IMR-90 (cell line): ENCODE measurements around the gene NPEPL1. TPM values are rescaled to one million over a fixed set of nuclear protein-coding genes. Genes with fewer than 3 reads are reported as not detected.
"Not testable (repeated sequence)": the region's sequence is repeated elsewhere in the genome, so short reads cannot be mapped to it uniquely, and the experiment has no call there.

Experiments used
- ATAC-seq: fragments of 200-7000 bp; cut with Tn5 transposase; 2 replicates; pipeline ENCODE4 v1.9.1; 2020; ENCODE audit warnings: low read depth, mild to moderate bottlenecking, moderate library complexity
- BruUV-seq: library from RNA; stranded (reverse); fragments of 400-500 nt; replicated peaks from 2 replicates; lab custom pipeline; 2021; lab: Mats Ljungman, UMichigan
- CTCF ChIA-PET: fragments of 300-600 bp; formaldehyde crosslinking; extraction: SDS; loops from one replicate; lab custom pipeline; 2021; ENCODE audit warnings: antibody characterized with exemption; lab: Yijun Ruan, JAX
- POLR2A ChIA-PET: fragments of 300-600 bp; sonication (Branson Sonifier 250); formaldehyde crosslinking; loops from one replicate; lab custom pipeline; 2022; ENCODE audit warnings: antibody characterized with exemption; ENCODE audit not compliant: unreplicated experiment; lab: Charles Lee
- DNase-seq: peaks from one replicate; pipeline ENCODE4 v3.0.0; 2013
- H2AFZ ChIP-seq: replicated peaks from 2 replicates; pipeline ENCODE3; 2013; ENCODE audit warnings: low read length, mild to moderate bottlenecking; ENCODE audit not compliant: poor library complexity
- H2AK5ac ChIP-seq: 2 replicates; pipeline ENCODE4 v1.6.1; 2013; ENCODE audit warnings: low read depth, low read length, inconsistent platforms
- H2AK9ac ChIP-seq: replicated peaks from 2 replicates; pipeline ENCODE3; 2013; ENCODE audit warnings: mild to moderate bottlenecking, low read depth, low read length, moderate library complexity; ENCODE audit not compliant: poor library complexity
- H2BK120ac ChIP-seq: 2 replicates; pipeline ENCODE4 v1.6.1; 2013; ENCODE audit warnings: low read depth, low read length, inconsistent platforms
- H2BK15ac ChIP-seq: 3 replicates; pipeline ENCODE4 v1.6.1; 2013; ENCODE audit warnings: low read depth, low read length, inconsistent platforms
- H2BK20ac ChIP-seq: 2 replicates; pipeline ENCODE4 v1.6.1; 2013; ENCODE audit warnings: low read depth, mild to moderate bottlenecking, inconsistent platforms, low read length, moderate library complexity
- H2BK5ac ChIP-seq: 2 replicates; pipeline ENCODE4 v1.6.1; 2013; ENCODE audit warnings: mild to moderate bottlenecking, low read depth, low read length, inconsistent platforms; ENCODE audit not compliant: poor library complexity, severe bottlenecking
- H3K14ac ChIP-seq: replicated peaks from 2 replicates; pipeline ENCODE4 v1.6.1; 2013; ENCODE audit warnings: low read depth, low read length, inconsistent platforms
- H3K18ac ChIP-seq: 2 replicates; pipeline ENCODE4 v1.6.1; 2013; ENCODE audit warnings: low read depth, low read length, control low read depth
- H3K23ac ChIP-seq: 2 replicates; pipeline ENCODE4 v1.6.1; 2013; ENCODE audit warnings: low read depth, low read length, inconsistent platforms
- H3K27ac ChIP-seq: 2 replicates; pipeline ENCODE4 v1.5.1; 2013; ENCODE audit warnings: mild to moderate bottlenecking, control low read depth, low read length; ENCODE audit not compliant: insufficient read depth
- H3K27me3 ChIP-seq: 2 replicates; pipeline ENCODE4 v1.6.1; 2013; ENCODE audit warnings: low read length; ENCODE audit not compliant: control insufficient read depth, insufficient read depth
- H3K36me3 ChIP-seq: 2 replicates; pipeline ENCODE4 v1.6.1; 2013; ENCODE audit warnings: low read length, mixed read lengths; ENCODE audit not compliant: control insufficient read depth, insufficient read depth
- H3K4ac ChIP-seq: 2 replicates; pipeline ENCODE4 v1.6.1; 2013; ENCODE audit warnings: low read depth, low read length, inconsistent platforms
- H3K4me1 ChIP-seq: 2 replicates; pipeline ENCODE4 v1.6.1; 2013; ENCODE audit warnings: low read length, mixed read lengths; ENCODE audit not compliant: control insufficient read depth, insufficient read depth
- H3K4me2 ChIP-seq: 2 replicates; pipeline ENCODE4 v1.6.1; 2013; ENCODE audit warnings: low read depth, mild to moderate bottlenecking, control low read depth, low read length, moderate library complexity
- H3K4me3 ChIP-seq: 2 replicates; pipeline ENCODE4 v1.5.1; 2013; ENCODE audit warnings: low read depth, mild to moderate bottlenecking, control low read depth, low read length, moderate library complexity; ENCODE audit not compliant: insufficient read depth
- H3K56ac ChIP-seq: 2 replicates; pipeline ENCODE4 v1.6.1; 2013; ENCODE audit warnings: low read length, inconsistent platforms; ENCODE audit not compliant: insufficient read depth; ENCODE audit errors: extremely low read depth
- H3K79me1 ChIP-seq, 2 experiments: 2 replicates each; pipeline ENCODE4 v1.6.1; 2013; ENCODE audit warnings: low read length in 2 of 2, inconsistent platforms in 1 of 2, low read depth in 1 of 2
- H3K9ac ChIP-seq: 2 replicates; pipeline ENCODE4 v1.6.1; 2013; ENCODE audit warnings: low read depth, low read length, control low read depth
- H3K9me1 ChIP-seq: 2 replicates; pipeline ENCODE4 v1.6.1; 2013; ENCODE audit warnings: low read length, inconsistent platforms; ENCODE audit not compliant: insufficient read depth
- H3K9me3 ChIP-seq: 2 replicates; pipeline ENCODE4 v1.6.1; 2013; ENCODE audit warnings: low read length; ENCODE audit not compliant: control insufficient read depth, insufficient read depth
- H4K20me1 ChIP-seq: 2 replicates; pipeline ENCODE4 v1.6.1; 2013; ENCODE audit warnings: low read length, inconsistent platforms; ENCODE audit not compliant: insufficient read depth
- H4K5ac ChIP-seq: 2 replicates; pipeline ENCODE4 v1.6.1; 2013; ENCODE audit warnings: mild to moderate bottlenecking, low read depth, low read length, control low read depth
- H4K8ac ChIP-seq, 2 experiments: 2 replicates each; pipeline ENCODE4 v1.6.1; 2013; ENCODE audit warnings: low read depth in 2 of 2, low read length in 2 of 2, control low read depth in 1 of 2, inconsistent platforms in 1 of 2
- H4K91ac ChIP-seq: 2 replicates; pipeline ENCODE4 v1.6.1; 2013; ENCODE audit warnings: low read depth, low read length, inconsistent platforms; ENCODE audit not compliant: insufficient read depth
- BHLHE40 ChIP-seq: fragments of 150-350 bp; IDR thresholded peaks from 2 replicates; pipeline ENCODE4 v1.6.1; 2016; ENCODE audit warnings: mild to moderate bottlenecking, low read depth, low read length
- CTCF ChIP-seq: conservative IDR thresholded peaks from 2 replicates; pipeline ENCODE4 v1.5.1; 2012; ENCODE audit warnings: mild to moderate bottlenecking, low read depth, low read length, improper control_type of control experiment
- MAZ ChIP-seq: IDR thresholded peaks from 2 replicates; pipeline ENCODE4 v1.6.1; 2012; ENCODE audit warnings: low read depth, mild to moderate bottlenecking, low read length, improper control_type of control experiment, moderate library complexity, borderline replicate concordance
- RAD21 ChIP-seq: IDR thresholded peaks from 2 replicates; pipeline ENCODE4 v1.6.1; 2012; ENCODE audit warnings: low read length, improper control_type of control experiment
- WGBS, 2 experiments: methylation state at CpG; one replicate each; pipeline versions ENCODE4 v1.1.5 to v1.1.7; 2013; ENCODE audit warnings: missing lambda C conversion rate in 2 of 2; ENCODE audit not compliant: insufficient read length in 1 of 2; ENCODE audit errors: extremely low coverage in 2 of 2; 5-methylcytosine and 5-hydroxymethylcytosine counted together
- dilution Hi-C: fragments of 300-500 bp; cut with HindIII; formaldehyde crosslinking; loops from one replicate; pipeline ENCODE4 v1.14.3; 2018; ENCODE audit warnings: low sequenced_read_pairs; ENCODE audit not compliant: unreplicated experiment
- in situ Hi-C: fragments of 300-500 bp; cut with MboI; formaldehyde crosslinking; loops from 3 replicates; pipeline ENCODE4 v1.14.3; 2019; ENCODE audit warnings: low sequenced_read_pairs, inconsistent platforms, mixed read lengths
- intact Hi-C: fragments of 100-400 bp; cut with micrococcal nuclease; formaldehyde crosslinking; loops from 2 replicates; pipeline ENCODE4 v1.10.0; 2022
- polyA plus RNA-seq, 3 experiments: library from polyadenylated mRNA; depleted of rRNA; stranded (reverse); fragments of >200 nt; gene quantifications; 2 replicates each; pipeline ENCODE4 v1.2.3, GENCODE V29; 2012; ENCODE audit warnings: low replicate concordance in 1 of 3
- total RNA-seq: library from RNA; depleted of rRNA; stranded (reverse); fragments of >200 nt; gene quantifications from 2 replicates; pipeline ENCODE4 v1.2.3, GENCODE V29; 2012

The NPEPL1 gene
- total and polyA plus RNA-seq, 2 of the 4 experiments (the other 2 are of a cell fraction), result 6.3 to 10.4 TPM

DNA sequence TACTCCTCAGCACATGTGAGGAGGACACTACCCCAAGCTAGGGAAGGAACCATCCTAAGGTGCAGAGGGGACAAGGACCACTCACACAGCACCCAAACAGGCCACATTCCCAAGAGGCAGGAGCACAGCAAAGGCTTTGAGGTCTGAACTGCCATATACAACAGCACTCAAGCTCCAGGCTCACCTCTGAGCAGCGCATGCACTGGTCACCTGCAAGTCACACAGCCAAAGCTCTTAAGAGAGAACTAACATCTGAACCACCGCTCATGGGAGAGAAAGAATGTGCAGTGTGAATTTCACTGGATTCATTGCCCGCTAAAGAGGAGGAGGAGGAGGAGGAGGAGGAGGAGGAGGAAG is 31.0 kb downstream of the NPEPL1 start:
- Histone ChIP-seq H2AK9ac (no peak overlapping the region), H3K4me3 (no peak overlapping the region), H4K5ac (no peak overlapping the region), H3K56ac (no peak overlapping the region), H3K9me3 (no peaks in the 10 kb centered on the region), H3K4me2 (no peak overlapping the region), H2BK15ac (no peak overlapping the region), H4K20me1 (no peaks in the 10 kb centered on the region), H3K4ac (no peak overlapping the region), H2BK120ac (no peak overlapping the region), H3K23ac (no peak overlapping the region), H3K9ac (no peak overlapping the region), H2AFZ (no peak overlapping the region), H3K9me1 (no peaks in the 10 kb centered on the region), H3K79me1 (no peaks in the 10 kb centered on the region), H3K27ac (no peak overlapping the region), H2AK5ac (no peak overlapping the region), H3K4me1 (no peaks in the 10 kb centered on the region), H3K18ac (no peak overlapping the region), H2BK5ac (no peak overlapping the region), H4K8ac (no peak overlapping the region), H3K27me3 (peaks cover 37% of the 10 kb centered on the region), H3K14ac (no peak overlapping the region), H4K91ac (no peak overlapping the region), H2BK20ac (no peak overlapping the region), H3K36me3 (no peaks in the 10 kb centered on the region)
- no TSS peak for BruUV-seq
- CTCF ChIA-PET, result no interaction called here
- DNase-seq (no peak), ATAC-seq (no peak)
- WGBS, 2 experiments, result no CpG with 5 or more reads among the region's 3 CpGs
- intact Hi-C loops (no loop called here), in situ Hi-C loops (no loop called here), dilution Hi-C loops (no loop called here)
- POLR2A ChIA-PET, result no interaction called here
- no peak for TF ChIP-seq MAZ
- TF ChIP-seq RAD21, result no peak
- no peak for TF ChIP-seq CTCF
- no peak for TF ChIP-seq BHLHE40

DNA sequence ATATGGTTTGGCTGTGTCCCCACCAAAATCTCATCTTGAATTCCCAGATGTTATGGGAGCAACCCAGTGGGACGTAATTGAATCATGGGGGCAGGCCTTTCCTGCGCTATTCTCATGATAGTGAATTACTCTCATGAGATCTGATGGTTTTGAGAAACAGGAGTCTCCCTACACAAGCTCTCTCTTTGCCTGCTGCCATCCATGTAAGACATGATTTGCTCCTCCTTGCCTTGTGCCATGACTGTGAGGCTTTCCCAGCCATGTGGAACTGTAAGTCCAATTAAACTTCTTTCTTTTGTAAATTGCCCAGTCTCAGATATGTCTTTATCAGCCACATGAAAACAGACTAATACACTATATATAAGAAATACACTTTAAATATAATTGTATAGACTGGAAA is 33.6 kb downstream of the NPEPL1 start:
- H3K14ac ChIP-seq, H3K4me2 ChIP-seq, H3K4me1 ChIP-seq, H3K9me1 ChIP-seq, ATAC-seq, H3K9ac ChIP-seq, H4K91ac ChIP-seq, intact Hi-C loops, H2BK120ac ChIP-seq, H3K27ac ChIP-seq, BruUV-seq, H3K4ac ChIP-seq, H2BK20ac ChIP-seq, H3K56ac ChIP-seq, H2BK15ac ChIP-seq, H4K20me1 ChIP-seq, DNase-seq, H3K79me1 ChIP-seq, H2AK5ac ChIP-seq, dilution Hi-C loops, H2AFZ ChIP-seq, H3K4me3 ChIP-seq, H2AK9ac ChIP-seq, CTCF ChIA-PET, H4K8ac ChIP-seq, H3K18ac ChIP-seq, POLR2A ChIA-PET, H3K23ac ChIP-seq, H4K5ac ChIP-seq, H2BK5ac ChIP-seq, H3K9me3 ChIP-seq, in situ Hi-C loops, H3K36me3 ChIP-seq: not testable (repeated sequence)
- peaks cover 23% of the 10 kb centered on the region for H3K27me3 ChIP-seq
- no CpG with 5 or more reads among the region's 2 CpGs for WGBS, 2 experiments
